Hippocampal formation (tissue), 2 donors: ENCODE data around the gene CTSW.

Source experiments
- DNase-seq, 2 donors: peaks; one replicate each; lab custom pipeline; 2025; lab: John Stamatoyannopoulos, UW

Gene CTSW

GRCh38 chr11:65928667-65929066 lies 49.0 kb downstream of the CTSW start:
- DNase-seq: no peak

- no peak for DNase-seq
These were observed 52.3 kb downstream of the CTSW start for GRCh38 chr11:65931773-65932557.

- DNase-seq: no peak
These were observed 52.9 kb downstream of the CTSW start for GRCh38 chr11:65932558-65932919.
